NCI-H1048 (cell line): Measurements from ENCODE around the gene ZBED4.

Experiments
- DNase-seq: peaks from one replicate; lab custom pipeline; 2025; lab: John Stamatoyannopoulos, UW

Gene ZBED4

GRCh38 chr22:49881856-49882255 is 28.2 kb downstream of the ZBED4 start:
- no peak for DNase-seq

GRCh38 chr22:49882519-49883293 is 29.1 kb downstream of the ZBED4 start:
- no peak for DNase-seq

GRCh38 chr22:49883294-49883640 is 29.6 kb downstream of the ZBED4 start:
- DNase-seq = no peak

- DNase-seq = no peak
Measured at GRCh38 chr22:49884075-49884474, 30.4 kb downstream of the ZBED4 start.

GRCh38 chr22:49884503-49885260 is 31.0 kb downstream of the ZBED4 start:
- DNase-seq = no peak

- DNase-seq = no peak
Measured at GRCh38 chr22:49885281-49885680, 31.6 kb downstream of the ZBED4 start.

GRCh38 chr22:49885881-49886280 is 32.2 kb downstream of the ZBED4 start:
- DNase-seq = no peak

GRCh38 chr22:49886346-49887063 is 32.9 kb downstream of the ZBED4 start:
- no peak for DNase-seq

- no peak for DNase-seq
Measured at GRCh38 chr22:49887064-49887451, 33.4 kb downstream of the ZBED4 start.

GRCh38 chr22:49887702-49888101 is 34.1 kb downstream of the ZBED4 start:
- DNase-seq = no peak

- no peak for DNase-seq
Measured at GRCh38 chr22:49889071-49889470, 35.4 kb downstream of the ZBED4 start.

- DNase-seq = no peak
Measured at GRCh38 chr22:49892226-49892899, 38.7 kb downstream of the ZBED4 start.

- DNase-seq = no peak
Measured at GRCh38 chr22:49893025-49893424, 39.4 kb downstream of the ZBED4 start.

GRCh38 chr22:49894322-49895054 is 40.8 kb downstream of the ZBED4 start:
- DNase-seq = no peak

- no peak for DNase-seq
Measured at GRCh38 chr22:49896201-49896600, 42.6 kb downstream of the ZBED4 start.

- DNase-seq = no peak
Measured at GRCh38 chr22:49897015-49897684, 43.5 kb downstream of the ZBED4 start.

- no peak for DNase-seq
Measured at GRCh38 chr22:49899530-49899929, 45.9 kb downstream of the ZBED4 start.

GRCh38 chr22:49900441-49901230 is 47.0 kb downstream of the ZBED4 start:
- DNase-seq = no peak

- DNase-seq = no peak
Measured at GRCh38 chr22:49901457-49901856, 47.8 kb downstream of the ZBED4 start.

GRCh38 chr22:49903322-49904039 is 49.8 kb downstream of the ZBED4 start:
- DNase-seq = no peak
